Measurements from ENCODE around the gene ZBTB40.
A peak's percentile ranks its signal among the peaks of the same experiment; 100 is the strongest.

Gene ZBTB40

GRCh38 chr1:22436948-22437347, 14.7 kb upstream of the ZBTB40 start:
- H3K9ac ChIP-seq (ENCODE audit: low read length), result no peak overlapping the region
- H3K9me3 ChIP-seq (ENCODE audit: control insufficient read depth, low read length), result peaks cover 25% of the 10 kb centered on the region
- DNase-seq (ENCODE audit: low read depth), result no peak

GRCh38 chr1:22437573-22437972, 14.1 kb upstream of the ZBTB40 start:
- H3K4me1 ChIP-seq (ENCODE audit: control insufficient read depth, insufficient read depth, low read length), result no peaks in the 10 kb centered on the region
- H3K4me3 ChIP-seq (ENCODE audit: low read length), result no peak overlapping the region
- H3K9ac ChIP-seq (ENCODE audit: low read length), result no peak overlapping the region
- H3K36me3 ChIP-seq (ENCODE audit: control insufficient read depth, insufficient read depth, low read length, severe bottlenecking), result no peaks in the 10 kb centered on the region
- peak; percentile 21 for DNase-seq (ENCODE audit: low read depth)
- H3K27me3 ChIP-seq (replicated peaks; ENCODE audit: control insufficient read depth, insufficient read depth, low read length), result no peaks in the 10 kb centered on the region
- H3K9me3 ChIP-seq (ENCODE audit: control insufficient read depth, low read length), result peaks cover 25% of the 10 kb centered on the region

More at GRCh38 chr1:22436948-22437347, 14.7 kb upstream of the ZBTB40 start:
- Histone ChIP-seq H3K36me3 (ENCODE audit: control insufficient read depth, insufficient read depth, low read length, severe bottlenecking) (no peaks in the 10 kb centered on the region), H3K4me1 (ENCODE audit: control insufficient read depth, insufficient read depth, low read length) (no peaks in the 10 kb centered on the region), H3K4me3 (ENCODE audit: low read length) (no peak overlapping the region), H3K27me3 (replicated peaks; ENCODE audit: control insufficient read depth, insufficient read depth, low read length) (no peaks in the 10 kb centered on the region)

DNA sequence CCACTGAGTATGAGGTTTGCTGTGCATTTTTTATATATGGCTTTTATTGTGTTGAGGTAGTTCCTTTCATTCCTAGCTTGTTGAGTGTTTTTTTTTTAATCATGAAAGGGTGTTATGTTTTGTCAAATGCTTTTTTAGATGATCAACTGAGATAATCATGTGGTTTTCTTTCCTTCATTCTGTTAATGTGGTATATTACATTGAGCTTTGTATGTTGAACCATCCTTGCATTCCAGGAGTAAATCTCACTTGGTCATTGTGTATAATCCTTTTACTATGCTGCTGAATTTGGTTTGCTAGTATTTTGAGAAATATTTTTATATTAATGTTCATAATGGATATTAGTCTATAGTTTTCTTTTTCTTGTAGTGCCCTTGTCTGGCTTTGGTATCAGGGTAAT, 11.1 kb upstream of the ZBTB40 start:
- DNase-seq (ENCODE audit: low read depth), result no peak
- Histone ChIP-seq H3K9ac (ENCODE audit: low read length) (no peak overlapping the region), H3K27me3 (replicated peaks; ENCODE audit: control insufficient read depth, insufficient read depth, low read length) (no peaks in the 10 kb centered on the region), H3K4me3 (ENCODE audit: low read length) (no peak overlapping the region), H3K9me3 (ENCODE audit: control insufficient read depth, low read length) (peaks cover 25% of the 10 kb centered on the region), H3K4me1 (ENCODE audit: control insufficient read depth, insufficient read depth, low read length) (no peaks in the 10 kb centered on the region), H3K36me3 (ENCODE audit: control insufficient read depth, insufficient read depth, low read length, severe bottlenecking) (no peaks in the 10 kb centered on the region)

DNA sequence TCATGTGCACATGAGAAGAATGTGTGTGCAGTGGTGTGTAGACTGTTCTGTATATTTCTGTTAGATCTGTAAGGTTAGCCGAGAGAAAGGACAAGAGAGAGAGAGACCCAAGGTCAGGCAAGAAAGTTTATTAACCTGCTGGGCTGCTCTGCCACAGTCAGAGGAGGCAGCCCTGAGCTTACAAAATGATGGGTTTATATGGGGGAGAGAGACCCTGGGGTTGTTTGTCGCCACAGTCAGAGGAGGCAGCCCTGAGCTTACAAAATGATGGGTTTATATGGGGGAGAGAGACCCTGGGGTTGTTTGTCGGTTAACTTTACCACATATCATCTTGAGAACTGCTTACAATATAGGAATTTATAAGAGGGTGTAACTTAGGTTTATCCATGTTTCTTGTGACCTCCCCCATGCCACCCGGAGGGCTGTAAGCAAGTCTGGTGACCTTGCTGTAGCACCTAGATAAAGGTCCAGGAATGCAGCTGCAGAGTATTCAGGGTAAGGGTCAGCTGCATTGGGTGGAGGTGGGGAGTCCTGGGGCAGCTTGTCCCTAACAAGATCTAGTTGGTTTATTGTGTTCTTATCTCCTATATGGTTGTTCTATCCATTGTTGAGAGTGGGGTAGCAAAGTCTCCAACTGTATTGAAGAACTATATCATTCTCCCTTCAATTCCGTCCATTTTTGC, 9.3 kb upstream of the ZBTB40 start:
- no peaks in the 10 kb centered on the region for H3K36me3 ChIP-seq (ENCODE audit: control insufficient read depth, insufficient read depth, low read length, severe bottlenecking)
- H3K9me3 ChIP-seq (ENCODE audit: control insufficient read depth, low read length), result peaks cover 25% of the 10 kb centered on the region
- H3K4me3 ChIP-seq (ENCODE audit: low read length), result no peak overlapping the region
- peaks cover 2% of the 10 kb centered on the region for H3K4me1 ChIP-seq (ENCODE audit: control insufficient read depth, insufficient read depth, low read length)
- H3K9ac ChIP-seq (ENCODE audit: low read length), result no peak overlapping the region
- no peak for DNase-seq (ENCODE audit: low read depth)
- no peaks in the 10 kb centered on the region for H3K27me3 ChIP-seq (replicated peaks; ENCODE audit: control insufficient read depth, insufficient read depth, low read length)

DNA sequence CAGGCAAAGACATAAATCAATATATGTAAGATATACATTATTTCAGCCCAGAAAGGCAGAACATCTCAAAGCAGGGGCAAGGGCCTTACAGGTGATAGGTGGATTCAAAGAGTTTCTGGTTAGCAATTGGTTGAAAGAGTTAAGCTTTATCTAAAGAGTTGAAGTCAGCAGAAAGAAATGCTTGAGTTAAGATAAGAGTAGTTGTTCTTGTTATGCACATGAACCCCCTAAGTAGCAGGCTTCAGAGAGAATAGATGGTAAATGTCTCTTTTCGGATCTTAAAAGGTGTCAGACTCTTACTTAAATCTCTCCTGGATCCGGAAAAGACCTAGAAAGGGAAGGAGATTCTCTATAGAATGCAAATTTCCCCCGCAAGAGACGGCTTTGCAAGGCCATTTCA, 8.3 kb upstream of the ZBTB40 start:
- Histone ChIP-seq H3K9me3 (ENCODE audit: control insufficient read depth, low read length) (peaks cover 23% of the 10 kb centered on the region), H3K36me3 (ENCODE audit: control insufficient read depth, insufficient read depth, low read length, severe bottlenecking) (no peaks in the 10 kb centered on the region), H3K27me3 (replicated peaks; ENCODE audit: control insufficient read depth, insufficient read depth, low read length) (no peaks in the 10 kb centered on the region), H3K4me3 (ENCODE audit: low read length) (no peak overlapping the region), H3K4me1 (ENCODE audit: control insufficient read depth, insufficient read depth, low read length) (peaks cover 12% of the 10 kb centered on the region), H3K9ac (ENCODE audit: low read length) (no peak overlapping the region)
- no peak for DNase-seq (ENCODE audit: low read depth)

DNA sequence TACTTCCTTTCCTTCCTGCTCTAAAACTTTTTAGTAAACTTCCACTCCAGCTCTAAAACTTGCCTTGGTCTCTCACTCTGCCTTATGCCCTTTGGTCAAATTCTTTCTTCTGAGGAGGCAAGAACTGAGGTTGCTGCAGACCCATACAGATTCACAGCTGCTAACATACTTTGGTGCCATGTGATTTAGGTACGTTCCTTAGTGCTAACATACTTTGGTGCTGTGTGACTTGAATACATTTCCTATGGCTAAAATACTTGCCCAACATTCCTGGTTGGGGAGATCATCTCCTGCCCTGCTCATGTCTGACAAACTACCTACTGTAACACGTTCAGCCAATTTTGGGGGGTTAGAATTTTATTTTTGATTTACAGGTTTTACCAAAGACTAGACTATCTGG, 6.8 kb upstream of the ZBTB40 start:
- Histone ChIP-seq H3K27me3 (replicated peaks; ENCODE audit: control insufficient read depth, insufficient read depth, low read length) (no peaks in the 10 kb centered on the region), H3K9ac (ENCODE audit: low read length) (no peak overlapping the region), H3K4me3 (ENCODE audit: low read length) (no peak overlapping the region), H3K9me3 (ENCODE audit: control insufficient read depth, low read length) (peaks cover 14% of the 10 kb centered on the region), H3K4me1 (ENCODE audit: control insufficient read depth, insufficient read depth, low read length) (peaks cover 14% of the 10 kb centered on the region), H3K36me3 (ENCODE audit: control insufficient read depth, insufficient read depth, low read length, severe bottlenecking) (no peaks in the 10 kb centered on the region)
- no peak for DNase-seq (ENCODE audit: low read depth)

GRCh38 chr1:22447621-22448111, 4.0 kb upstream of the ZBTB40 start:
- no peaks in the 10 kb centered on the region for H3K36me3 ChIP-seq (ENCODE audit: control insufficient read depth, insufficient read depth, low read length, severe bottlenecking)
- no peaks in the 10 kb centered on the region for H3K27me3 ChIP-seq (replicated peaks; ENCODE audit: control insufficient read depth, insufficient read depth, low read length)
- peak; percentile 83 for DNase-seq (ENCODE audit: low read depth)
- H3K4me3 ChIP-seq (ENCODE audit: low read length), result peak overlapping the region; percentile 51
- peaks cover 14% of the 10 kb centered on the region for H3K4me1 ChIP-seq (ENCODE audit: control insufficient read depth, insufficient read depth, low read length)
- H3K9me3 ChIP-seq (ENCODE audit: control insufficient read depth, low read length), result no peaks in the 10 kb centered on the region
- H3K9ac ChIP-seq (ENCODE audit: low read length), result peak overlapping the region; percentile 44

DNA sequence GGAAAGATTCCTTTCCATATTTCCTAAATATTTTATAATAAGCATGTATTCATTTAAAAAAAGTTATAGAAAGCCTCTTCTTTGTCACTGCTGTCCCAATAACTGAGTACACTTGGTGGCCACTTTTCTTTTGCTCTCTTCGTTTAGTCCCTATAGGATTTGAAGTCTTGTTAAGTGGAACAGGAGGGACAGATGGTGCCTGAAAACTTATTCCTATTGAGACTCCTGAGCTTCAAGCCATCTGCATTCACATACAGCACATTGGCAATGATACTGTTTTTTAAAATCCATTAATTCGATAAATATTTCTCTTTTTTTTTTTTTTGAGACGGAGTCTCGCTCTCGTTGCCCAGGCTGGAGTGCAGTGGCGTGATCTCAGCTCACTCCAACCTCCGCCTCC, 2.0 kb upstream of the ZBTB40 start:
- Histone ChIP-seq H3K36me3 (ENCODE audit: control insufficient read depth, insufficient read depth, low read length, severe bottlenecking) (no peaks in the 10 kb centered on the region), H3K9ac (ENCODE audit: low read length) (no peak overlapping the region), H3K4me3 (ENCODE audit: low read length) (no peak overlapping the region), H3K27me3 (replicated peaks; ENCODE audit: control insufficient read depth, insufficient read depth, low read length) (no peaks in the 10 kb centered on the region), H3K4me1 (ENCODE audit: control insufficient read depth, insufficient read depth, low read length) (peaks cover 21% of the 10 kb centered on the region), H3K9me3 (ENCODE audit: control insufficient read depth, low read length) (no peaks in the 10 kb centered on the region)
- no peak for DNase-seq (ENCODE audit: low read depth)

DNA sequence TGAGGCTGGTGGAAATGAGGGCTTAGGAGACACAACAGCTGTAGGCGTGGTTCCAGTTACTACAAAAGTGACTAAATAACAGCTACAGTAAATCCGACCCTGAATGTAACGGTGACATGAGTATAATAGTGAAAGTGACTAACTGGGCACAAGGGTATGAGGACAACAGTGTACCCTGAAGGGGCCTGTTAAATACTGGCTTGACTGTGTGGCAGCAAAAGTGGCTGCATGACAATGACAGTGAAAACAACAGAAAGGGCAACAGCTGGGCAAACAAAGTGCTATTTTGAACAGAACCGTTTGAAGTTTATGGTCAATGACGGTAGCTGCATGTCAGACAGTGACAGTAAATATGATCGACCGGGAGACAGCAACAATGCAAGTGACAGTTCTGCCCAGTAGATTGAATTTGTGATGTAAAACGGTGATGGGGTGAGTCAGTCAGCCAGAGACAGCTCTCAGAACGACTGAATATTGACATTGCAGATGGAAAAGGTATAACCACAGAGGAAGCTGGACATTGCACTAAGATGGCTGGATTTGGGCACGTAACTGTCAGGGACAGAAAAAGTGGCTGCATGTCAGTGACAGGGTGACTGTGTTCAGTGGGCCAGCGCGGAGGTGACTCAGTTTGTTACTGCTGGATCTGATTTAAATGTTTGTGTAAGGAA, 1.2 kb upstream of the ZBTB40 start:
- H3K27me3 ChIP-seq (replicated peaks; ENCODE audit: control insufficient read depth, insufficient read depth, low read length), result no peaks in the 10 kb centered on the region
- no peak for DNase-seq (ENCODE audit: low read depth)
- no peaks in the 10 kb centered on the region for H3K9me3 ChIP-seq (ENCODE audit: control insufficient read depth, low read length)
- H3K9ac ChIP-seq (ENCODE audit: low read length), result no peak overlapping the region
- no peak overlapping the region for H3K4me3 ChIP-seq (ENCODE audit: low read length)
- H3K4me1 ChIP-seq (ENCODE audit: control insufficient read depth, insufficient read depth, low read length), result peaks cover 21% of the 10 kb centered on the region
- no peaks in the 10 kb centered on the region for H3K36me3 ChIP-seq (ENCODE audit: control insufficient read depth, insufficient read depth, low read length, severe bottlenecking)

- peaks cover 21% of the 10 kb centered on the region for H3K4me1 ChIP-seq (ENCODE audit: control insufficient read depth, insufficient read depth, low read length)
- H3K36me3 ChIP-seq (ENCODE audit: control insufficient read depth, insufficient read depth, low read length, severe bottlenecking), result no peaks in the 10 kb centered on the region
- no peaks in the 10 kb centered on the region for H3K9me3 ChIP-seq (ENCODE audit: control insufficient read depth, low read length)
- peak; percentile 82 for DNase-seq (ENCODE audit: low read depth)
- H3K4me3 ChIP-seq (ENCODE audit: low read length), result peak overlapping the region; percentile 90
- H3K27me3 ChIP-seq (replicated peaks; ENCODE audit: control insufficient read depth, insufficient read depth, low read length), result no peaks in the 10 kb centered on the region
- H3K9ac ChIP-seq (ENCODE audit: low read length), result peak overlapping the region; percentile 92
Measured at GRCh38 chr1:22452481-22452957, 868 bp downstream of the ZBTB40 start.

GRCh38 chr1:22453181-22453580, 1.5 kb downstream of the ZBTB40 start:
- no peaks in the 10 kb centered on the region for H3K27me3 ChIP-seq (replicated peaks; ENCODE audit: control insufficient read depth, insufficient read depth, low read length)
- peaks cover 20% of the 10 kb centered on the region for H3K4me1 ChIP-seq (ENCODE audit: control insufficient read depth, insufficient read depth, low read length)
- H3K36me3 ChIP-seq (ENCODE audit: control insufficient read depth, insufficient read depth, low read length, severe bottlenecking), result no peaks in the 10 kb centered on the region
- no peaks in the 10 kb centered on the region for H3K9me3 ChIP-seq (ENCODE audit: control insufficient read depth, low read length)
- H3K9ac ChIP-seq (ENCODE audit: low read length), result peak overlapping the region; percentile 92
- H3K4me3 ChIP-seq (ENCODE audit: low read length), result peak overlapping the region; percentile 90
- no peak for DNase-seq (ENCODE audit: low read depth)
